ENCODE results near the gene ITSN1. TPM values are rescaled to one million over a fixed set of nuclear protein-coding genes. Genes with fewer than 3 reads are reported as not detected.

ITSN1 gene
- total and polyA plus RNA-seq, 12 donors = 20.0 to 60.5 (median 36.7) TPM

GRCh38 chr21:33650230-33650629, 7.9 kb downstream of the ITSN1 start:
- no peaks in the 10 kb centered on the region for H3K27me3 ChIP-seq
- H3K4me1 ChIP-seq (replicated peaks in 1 of 2) = peaks cover 33 to 54% of the 10 kb centered on the region in 2 donors
- H3K9me3 ChIP-seq (replicated peaks in 1 of 3) = no peaks in the 10 kb centered on the region
- TF ChIP-seq, protein P1, sequence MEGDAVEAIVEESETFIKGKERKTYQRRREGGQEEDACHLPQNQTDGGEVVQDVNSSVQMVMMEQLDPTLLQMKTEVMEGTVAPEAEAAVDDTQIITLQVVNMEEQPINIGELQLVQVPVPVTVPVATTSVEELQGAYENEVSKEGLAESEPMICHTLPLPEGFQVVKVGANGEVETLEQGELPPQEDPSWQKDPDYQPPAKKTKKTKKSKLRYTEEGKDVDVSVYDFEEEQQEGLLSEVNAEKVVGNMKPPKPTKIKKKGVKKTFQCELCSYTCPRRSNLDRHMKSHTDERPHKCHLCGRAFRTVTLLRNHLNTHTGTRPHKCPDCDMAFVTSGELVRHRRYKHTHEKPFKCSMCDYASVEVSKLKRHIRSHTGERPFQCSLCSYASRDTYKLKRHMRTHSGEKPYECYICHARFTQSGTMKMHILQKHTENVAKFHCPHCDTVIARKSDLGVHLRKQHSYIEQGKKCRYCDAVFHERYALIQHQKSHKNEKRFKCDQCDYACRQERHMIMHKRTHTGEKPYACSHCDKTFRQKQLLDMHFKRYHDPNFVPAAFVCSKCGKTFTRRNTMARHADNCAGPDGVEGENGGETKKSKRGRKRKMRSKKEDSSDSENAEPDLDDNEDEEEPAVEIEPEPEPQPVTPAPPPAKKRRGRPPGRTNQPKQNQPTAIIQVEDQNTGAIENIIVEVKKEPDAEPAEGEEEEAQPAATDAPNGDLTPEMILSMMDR (IDR thresholded peaks at IDR 0.05) = no peak
- no peak for TF ChIP-seq POLR2A (IDR thresholded peaks at IDR 0.05)
- WGBS, 4 donors = 26 to 47% (median 38%) methylated on average over 7 of the region's 7 CpGs
- no peak overlapping the region for H3K4me3 ChIP-seq
- intact Hi-C loops (cut with DNase I) = loop anchor here in 1 of 2 donors (10.0 kb wide), 1 partner anchor 175 kb away; no protein-coding TSS in a partner anchor
- H3K27ac ChIP-seq = peak overlapping the region in 1 of 5 donors; percentile 15
- no peaks in the 10 kb centered on the region for H3K36me3 ChIP-seq (replicated peaks in 1 of 2)
- no peak for DNase-seq

- DNase-seq = no peak
- H3K4me1 ChIP-seq (replicated peaks in 1 of 2) = peaks cover 33 to 59% of the 10 kb centered on the region in 2 donors
- H3K9me3 ChIP-seq (replicated peaks in 1 of 3) = no peaks in the 10 kb centered on the region
- intact Hi-C loops (cut with DNase I) = loop anchor here in 1 of 2 donors (10.0 kb wide), 1 partner anchor 174 kb away; no protein-coding TSS in a partner anchor
- TF ChIP-seq, protein P1 (IDR thresholded peaks at IDR 0.05) = no peak
- no peak for TF ChIP-seq POLR2A (IDR thresholded peaks at IDR 0.05)
- no peak overlapping the region for H3K4me3 ChIP-seq
- peak overlapping the region in 1 of 5 donors; percentile 42 for H3K27ac ChIP-seq
- H3K36me3 ChIP-seq (replicated peaks in 1 of 2) = no peaks in the 10 kb centered on the region
- H3K27me3 ChIP-seq = no peaks in the 10 kb centered on the region
- WGBS, 4 donors = 76 to 90% (median 83%) methylated on average over 7 of the region's 7 CpGs
Measured at GRCh38 chr21:33650929-33651509, 8.7 kb downstream of the ITSN1 start.

- no peaks in the 10 kb centered on the region for H3K27me3 ChIP-seq
- H3K4me3 ChIP-seq = no peak overlapping the region
- TF ChIP-seq, protein P1 (IDR thresholded peaks at IDR 0.05) = no peak
- no peak for TF ChIP-seq POLR2A (IDR thresholded peaks at IDR 0.05)
- 79 to 87% (median 82%) methylated on average over 8 of the region's 8 CpGs for WGBS, 4 donors
- H3K4me1 ChIP-seq (replicated peaks in 1 of 2) = peaks cover 44 to 64% of the 10 kb centered on the region in 2 donors
- no peak overlapping the region for H3K27ac ChIP-seq
- no peak for DNase-seq
- no peaks in the 10 kb centered on the region for H3K9me3 ChIP-seq (replicated peaks in 1 of 3)
- intact Hi-C loops (cut with DNase I) = loop anchor here in 1 of 2 donors (10.0 kb wide), 1 partner anchor 173 kb away; no protein-coding TSS in a partner anchor
- H3K36me3 ChIP-seq (replicated peaks in 1 of 2) = no peaks in the 10 kb centered on the region
Measured at GRCh38 chr21:33651965-33652680, 9.8 kb downstream of the ITSN1 start.

DNA sequence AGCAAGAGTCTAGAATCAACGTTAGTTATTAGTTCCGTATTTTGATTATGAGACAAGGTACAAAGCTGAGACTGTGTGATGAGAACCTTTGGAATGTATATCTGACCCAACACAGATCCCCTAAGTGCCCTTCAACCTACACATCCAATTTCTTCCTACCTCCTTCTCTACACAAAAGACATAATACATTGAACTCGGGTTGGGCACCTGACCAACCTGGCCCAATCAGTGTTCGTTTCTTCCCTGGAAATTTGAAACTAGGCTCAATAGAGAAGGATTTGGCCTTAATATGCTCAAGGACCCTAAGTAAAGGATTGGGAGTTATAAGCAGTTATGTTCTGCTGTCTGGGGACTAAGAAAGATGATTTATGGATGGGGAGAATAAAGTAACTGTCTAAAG, 12.1 kb downstream of the ITSN1 start:
- no peaks in the 10 kb centered on the region for H3K36me3 ChIP-seq (replicated peaks in 1 of 2)
- DNase-seq = no peak
- WGBS, 4 donors = 91 to 95% (median 93%) methylated on average over 4 of the region's 4 CpGs
- H3K9me3 ChIP-seq (replicated peaks in 1 of 3) = no peaks in the 10 kb centered on the region
- TF ChIP-seq, protein P1 (IDR thresholded peaks at IDR 0.05) = no peak
- no peak for TF ChIP-seq POLR2A (IDR thresholded peaks at IDR 0.05)
- H3K4me3 ChIP-seq = no peak overlapping the region
- H3K4me1 ChIP-seq (replicated peaks in 1 of 2) = peaks cover 50 to 72% of the 10 kb centered on the region in 2 donors
- H3K27me3 ChIP-seq = no peaks in the 10 kb centered on the region
- peak overlapping the region in 1 of 5 donors; percentile 61 for H3K27ac ChIP-seq
- intact Hi-C loops (cut with DNase I) = loop anchor here in 1 of 2 donors (10.0 kb wide), 1 partner anchor 170 kb away; no protein-coding TSS in a partner anchor
